ENCODE measurements around the gene ZNF484.
"Not testable (repeated sequence)": the region's sequence is repeated elsewhere in the genome, so short reads cannot be mapped to it uniquely, and the experiment has no call there.

Gene ZNF484

DNA sequence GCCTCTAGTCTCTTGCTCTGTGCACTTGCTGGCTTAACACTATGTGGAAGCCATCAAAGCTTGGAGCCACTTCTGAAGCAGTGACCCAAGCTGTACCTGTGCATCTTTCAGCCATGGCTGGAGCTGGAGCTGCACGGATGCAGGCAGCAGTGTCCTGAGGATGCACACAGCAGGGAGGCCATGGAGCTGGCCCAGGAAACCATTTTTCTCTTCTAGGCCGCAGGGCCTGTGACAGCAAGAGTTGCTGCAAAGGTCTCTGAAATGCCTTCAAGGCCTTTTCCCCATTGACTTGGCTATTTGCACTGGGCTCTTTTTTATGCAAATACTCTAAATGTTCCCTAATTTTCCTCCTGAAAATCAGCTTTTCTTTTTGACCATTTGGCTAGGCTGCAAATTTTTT is 12.9 kb upstream of the ZNF484 start:
- Histone ChIP-seq H3K27ac (ENCODE audit: low read depth, low read length) (no peak overlapping the region), H3K9ac (ENCODE audit: low read depth, low read length) (no peak overlapping the region)

DNA sequence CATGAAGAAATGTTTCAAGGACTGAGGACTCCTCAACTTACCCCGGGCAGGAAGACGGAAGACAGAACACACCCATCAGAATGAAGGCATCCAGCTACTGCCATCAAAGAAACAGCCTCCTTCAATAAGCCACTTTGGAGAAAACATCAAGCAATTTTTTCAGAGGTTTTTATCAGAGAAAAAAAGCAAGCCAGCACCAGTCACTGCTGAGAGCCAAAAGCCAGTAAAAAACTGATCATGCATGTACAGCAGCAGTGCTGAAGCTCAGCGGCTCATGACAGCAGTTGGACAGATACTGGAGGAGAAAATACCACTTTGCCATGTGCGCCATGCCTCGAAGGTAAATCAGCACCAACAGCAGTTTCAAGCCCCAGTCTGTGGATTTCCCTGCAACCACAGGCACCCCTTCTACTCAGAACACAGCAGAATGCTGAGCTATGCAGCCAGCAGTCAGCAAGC is 10.1 kb upstream of the ZNF484 start:
- H3K36me3 ChIP-seq (ENCODE audit: control insufficient read depth, insufficient read depth, low read length) = no peaks in the 10 kb centered on the region
- H3K9me3 ChIP-seq (ENCODE audit: control insufficient read depth, insufficient read depth, low read length) = no peaks in the 10 kb centered on the region
- no peak overlapping the region for H3K27ac ChIP-seq (ENCODE audit: low read depth, low read length)
- H3K4me1 ChIP-seq (ENCODE audit: control insufficient read depth, insufficient read depth, low read length) = peaks cover 16% of the 10 kb centered on the region
- no peak overlapping the region for H3K9ac ChIP-seq (ENCODE audit: low read depth, low read length)
- peaks cover 7% of the 10 kb centered on the region; the same call in 1 of the 2 replicates for H3K27me3 ChIP-seq (ENCODE audit: control insufficient read depth, insufficient read depth, low read length)
- no peak overlapping the region for H3K4me3 ChIP-seq (ENCODE audit: low read depth, low read length)

More for the DNA sequence above, 12.9 kb upstream of the ZNF484 start:
- no peaks in the 10 kb centered on the region for H3K36me3 ChIP-seq (ENCODE audit: control insufficient read depth, insufficient read depth, low read length)
- no peaks in the 10 kb centered on the region for H3K9me3 ChIP-seq (ENCODE audit: control insufficient read depth, insufficient read depth, low read length)
- no peaks in the 10 kb centered on the region for H3K27me3 ChIP-seq (ENCODE audit: control insufficient read depth, insufficient read depth, low read length)
- no peak overlapping the region for H3K4me3 ChIP-seq (ENCODE audit: low read depth, low read length)
- peaks cover 13% of the 10 kb centered on the region for H3K4me1 ChIP-seq (ENCODE audit: control insufficient read depth, insufficient read depth, low read length)

DNA sequence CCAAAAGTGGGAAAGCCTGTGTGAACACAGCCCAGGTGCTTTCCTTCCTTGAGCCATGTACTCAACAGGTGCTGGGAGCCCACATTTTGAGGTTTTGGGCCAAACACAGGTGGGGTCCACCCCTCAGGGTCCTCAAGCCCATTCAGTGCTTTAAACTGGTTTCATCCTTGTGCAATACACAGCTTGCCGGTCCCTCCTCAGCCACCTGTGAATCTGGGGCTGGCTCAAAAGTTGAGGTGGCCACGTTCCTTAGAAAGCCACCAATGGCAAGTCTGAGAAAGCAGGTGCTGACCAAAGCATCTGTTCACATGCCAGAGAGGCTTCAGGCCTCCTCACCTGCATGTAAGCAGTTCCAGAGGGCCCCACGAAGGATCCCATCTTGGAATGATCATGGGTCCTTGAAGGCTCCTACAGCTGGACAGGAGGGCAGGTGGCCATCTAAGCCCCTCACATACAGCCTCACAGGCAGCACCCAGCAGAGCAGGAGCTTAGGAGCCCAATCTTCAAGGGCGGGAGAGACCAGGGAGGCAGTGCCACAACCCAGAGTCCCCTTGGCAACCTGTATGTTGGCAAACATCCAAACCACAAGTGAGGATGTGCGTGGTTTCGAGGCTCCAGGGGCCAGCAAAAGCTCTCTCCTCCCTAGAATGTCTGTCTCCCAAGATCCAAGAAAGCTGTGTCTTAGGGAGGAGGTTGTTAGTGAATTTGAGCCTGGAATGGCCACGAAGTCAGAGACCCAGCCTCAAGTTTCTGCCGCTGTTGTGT is 9.2 kb upstream of the ZNF484 start:
- not testable (repeated sequence) for H3K9ac ChIP-seq (ENCODE audit: low read depth, low read length); H3K36me3 ChIP-seq (ENCODE audit: control insufficient read depth, insufficient read depth, low read length); H3K4me3 ChIP-seq (ENCODE audit: low read depth, low read length); H3K27me3 ChIP-seq (ENCODE audit: control insufficient read depth, insufficient read depth, low read length); H3K27ac ChIP-seq (ENCODE audit: low read depth, low read length); H3K9me3 ChIP-seq (ENCODE audit: control insufficient read depth, insufficient read depth, low read length)
- peaks cover 23% of the 10 kb centered on the region for H3K4me1 ChIP-seq (ENCODE audit: control insufficient read depth, insufficient read depth, low read length)

DNA sequence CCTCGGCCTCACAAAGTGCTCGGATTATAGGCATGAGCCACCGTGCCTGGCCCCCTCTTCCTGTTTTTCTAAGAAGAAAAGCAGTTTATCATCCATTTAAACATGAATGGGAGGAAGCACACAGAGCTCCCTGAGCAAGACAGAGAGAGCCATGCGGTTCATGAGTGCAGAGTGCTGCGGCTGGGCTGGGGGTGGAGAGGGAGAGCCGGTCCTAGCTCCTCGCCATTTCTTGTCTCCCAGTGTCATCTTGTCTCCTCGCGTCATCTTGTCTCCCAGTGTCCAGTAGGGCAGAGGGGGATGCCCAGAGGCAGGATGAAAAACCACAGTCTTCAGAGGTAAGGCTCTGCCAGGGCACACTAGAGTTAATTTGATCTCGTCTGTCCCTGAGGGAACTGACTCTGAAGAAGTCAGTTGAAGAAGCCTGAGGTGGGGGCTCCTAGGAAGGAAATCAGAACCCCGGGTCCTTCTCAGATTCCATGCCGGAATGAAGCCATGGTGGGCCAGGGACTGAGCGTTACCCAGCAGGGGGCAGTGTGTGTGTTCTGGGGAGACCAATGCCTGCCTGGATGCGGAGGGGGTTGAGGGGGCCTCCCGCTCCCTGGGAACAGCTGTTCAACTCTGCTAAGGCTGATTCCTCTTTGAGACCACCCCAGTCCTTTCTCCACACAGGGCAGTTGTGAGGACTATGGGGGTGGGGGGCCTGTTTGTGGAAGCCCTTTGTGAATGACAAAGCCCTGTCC is 6.0 kb upstream of the ZNF484 start:
- H3K9ac ChIP-seq (ENCODE audit: low read depth, low read length); H3K36me3 ChIP-seq (ENCODE audit: control insufficient read depth, insufficient read depth, low read length); H3K9me3 ChIP-seq (ENCODE audit: control insufficient read depth, insufficient read depth, low read length): not testable (repeated sequence)

DNA sequence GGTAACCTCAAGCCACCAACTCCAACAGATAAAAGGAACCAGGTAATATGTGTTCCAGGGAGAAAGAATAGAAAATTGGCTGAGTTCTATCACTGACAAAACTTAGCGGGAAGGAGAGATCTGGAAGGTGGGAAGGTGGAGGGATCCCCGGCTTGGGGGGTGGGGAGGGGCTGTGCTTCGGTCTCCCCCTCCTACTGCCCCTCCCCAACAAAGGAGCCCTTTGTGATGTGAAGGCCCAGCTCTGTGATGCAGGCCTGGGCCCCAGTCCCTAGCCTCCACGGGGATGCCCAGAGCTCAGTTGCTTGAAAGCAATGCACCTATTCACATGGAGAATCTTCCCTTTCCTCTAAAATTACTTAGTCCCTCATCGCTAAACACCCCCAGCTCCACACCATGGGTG is 4.4 kb upstream of the ZNF484 start:
- peaks cover 7% of the 10 kb centered on the region; the same call in 1 of the 2 replicates for H3K27me3 ChIP-seq (ENCODE audit: control insufficient read depth, insufficient read depth, low read length)
- H3K27ac ChIP-seq (ENCODE audit: low read depth, low read length) = peak overlapping the region; percentile 7
- H3K9ac ChIP-seq (ENCODE audit: low read depth, low read length) = no peak overlapping the region
- peaks cover 16% of the 10 kb centered on the region for H3K4me1 ChIP-seq (ENCODE audit: control insufficient read depth, insufficient read depth, low read length)
- H3K9me3 ChIP-seq (ENCODE audit: control insufficient read depth, insufficient read depth, low read length) = no peaks in the 10 kb centered on the region
- H3K4me3 ChIP-seq (ENCODE audit: low read depth, low read length) = no peak overlapping the region
- no peaks in the 10 kb centered on the region for H3K36me3 ChIP-seq (ENCODE audit: control insufficient read depth, insufficient read depth, low read length)

More for the DNA sequence above, 6.0 kb upstream of the ZNF484 start:
- not testable (repeated sequence) for H3K27me3 ChIP-seq (ENCODE audit: control insufficient read depth, insufficient read depth, low read length); H3K4me3 ChIP-seq (ENCODE audit: low read depth, low read length); H3K27ac ChIP-seq (ENCODE audit: low read depth, low read length)
- peaks cover 11% of the 10 kb centered on the region for H3K4me1 ChIP-seq (ENCODE audit: control insufficient read depth, insufficient read depth, low read length)

DNA sequence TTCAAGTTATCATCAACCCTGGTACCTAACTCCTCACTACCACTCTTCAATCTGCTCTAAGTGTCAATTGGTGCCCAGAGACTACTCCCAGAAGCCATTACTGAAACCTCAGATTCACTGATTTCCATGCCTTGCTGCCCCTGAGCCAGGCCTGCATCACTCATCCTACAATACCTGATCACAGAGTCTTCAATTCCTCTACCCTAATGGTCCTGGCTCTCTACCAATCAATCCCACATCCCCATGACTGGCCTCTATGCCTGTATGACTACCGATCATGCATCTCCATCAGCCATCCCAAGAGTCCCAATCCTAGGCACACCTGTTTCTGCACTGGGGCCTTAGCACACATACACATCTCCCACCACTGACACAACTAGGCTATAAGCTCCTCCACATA is 2.5 kb downstream of the ZNF484 start:
- Histone ChIP-seq H3K9ac (ENCODE audit: low read depth, low read length) (no peak overlapping the region), H3K36me3 (ENCODE audit: control insufficient read depth, insufficient read depth, low read length) (peaks cover 9% of the 10 kb centered on the region; the same call in 1 of the 2 replicates), H3K4me1 (ENCODE audit: control insufficient read depth, insufficient read depth, low read length) (peaks cover 21% of the 10 kb centered on the region), H3K9me3 (ENCODE audit: control insufficient read depth, insufficient read depth, low read length) (no peaks in the 10 kb centered on the region), H3K27me3 (ENCODE audit: control insufficient read depth, insufficient read depth, low read length) (no peaks in the 10 kb centered on the region), H3K27ac (ENCODE audit: low read depth, low read length) (no peak overlapping the region), H3K4me3 (ENCODE audit: low read depth, low read length) (no peak overlapping the region)

DNA sequence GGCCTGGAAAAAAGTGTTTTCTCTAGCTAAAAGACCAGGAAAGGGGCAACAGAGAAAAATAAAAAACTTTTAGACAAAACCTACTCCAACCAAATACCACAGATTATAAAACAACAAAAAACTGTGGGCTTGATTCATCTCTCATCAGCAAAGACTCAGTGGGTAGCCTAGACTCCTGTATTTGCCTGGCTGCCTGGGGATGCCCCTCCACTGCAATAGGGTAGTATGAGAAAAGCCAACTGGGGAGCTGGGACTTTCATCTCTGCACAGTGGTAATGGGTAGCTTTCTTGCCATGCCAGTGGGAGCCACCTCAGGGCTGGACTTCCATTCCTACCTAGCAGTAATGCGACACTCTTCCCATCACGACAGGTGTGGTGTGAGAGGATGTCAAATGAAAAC is 7.5 kb downstream of the ZNF484 start:
- H3K4me1 ChIP-seq (ENCODE audit: control insufficient read depth, insufficient read depth, low read length) = peaks cover 15% of the 10 kb centered on the region
- no peak overlapping the region for H3K4me3 ChIP-seq (ENCODE audit: low read depth, low read length)
- no peaks in the 10 kb centered on the region for H3K9me3 ChIP-seq (ENCODE audit: control insufficient read depth, insufficient read depth, low read length)
- H3K27ac ChIP-seq (ENCODE audit: low read depth, low read length) = no peak overlapping the region
- peaks cover 16% of the 10 kb centered on the region for H3K36me3 ChIP-seq (ENCODE audit: control insufficient read depth, insufficient read depth, low read length)
- no peak overlapping the region for H3K9ac ChIP-seq (ENCODE audit: low read depth, low read length)
- H3K27me3 ChIP-seq (ENCODE audit: control insufficient read depth, insufficient read depth, low read length) = no peaks in the 10 kb centered on the region

DNA sequence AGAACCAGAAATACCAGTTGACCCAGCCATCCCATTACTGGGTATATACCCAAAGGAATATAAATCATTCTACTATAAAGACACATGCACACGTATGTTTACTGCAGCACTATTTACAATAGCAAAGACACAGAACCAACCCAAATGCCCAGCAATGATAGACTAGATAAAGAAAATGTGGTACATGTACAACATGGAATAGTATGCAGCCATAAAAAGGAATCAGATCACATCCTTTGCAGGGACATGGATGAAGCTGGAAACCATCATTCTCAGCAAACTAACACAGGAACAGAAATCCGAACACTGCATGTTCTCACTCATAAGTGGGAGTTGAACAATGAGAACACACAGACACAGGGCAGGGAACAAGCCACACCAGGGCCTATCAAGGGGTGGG is 11.2 kb downstream of the ZNF484 start:
- not testable (repeated sequence) for H3K9me3 ChIP-seq (ENCODE audit: control insufficient read depth, insufficient read depth, low read length); H3K9ac ChIP-seq (ENCODE audit: low read depth, low read length); H3K27ac ChIP-seq (ENCODE audit: low read depth, low read length); H3K4me3 ChIP-seq (ENCODE audit: low read depth, low read length); H3K27me3 ChIP-seq (ENCODE audit: control insufficient read depth, insufficient read depth, low read length); H3K4me1 ChIP-seq (ENCODE audit: control insufficient read depth, insufficient read depth, low read length)
- peaks cover 13% of the 10 kb centered on the region for H3K36me3 ChIP-seq (ENCODE audit: control insufficient read depth, insufficient read depth, low read length)

DNA sequence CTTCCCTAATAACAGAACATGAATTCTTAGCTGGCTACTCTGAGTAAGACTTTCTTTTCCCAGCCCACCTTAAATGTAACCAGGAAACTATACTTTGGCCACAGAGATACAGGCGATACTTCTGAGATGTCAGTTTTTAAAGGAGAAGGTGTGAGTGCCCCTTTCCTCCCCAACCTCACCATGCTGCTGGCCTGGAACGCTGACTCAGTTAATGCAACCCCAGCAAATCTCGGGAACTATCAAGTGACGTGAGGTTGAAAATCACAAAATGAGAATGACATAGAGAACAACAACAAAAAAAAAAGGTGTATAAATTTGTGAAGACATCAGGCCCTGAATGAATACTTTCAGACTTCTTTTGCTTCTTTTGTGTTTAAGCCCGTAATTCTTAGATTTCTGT is 13.7 kb downstream of the ZNF484 start:
- peaks cover 5% of the 10 kb centered on the region; the same call in 1 of the 2 replicates for H3K4me1 ChIP-seq (ENCODE audit: control insufficient read depth, insufficient read depth, low read length)

DNA sequence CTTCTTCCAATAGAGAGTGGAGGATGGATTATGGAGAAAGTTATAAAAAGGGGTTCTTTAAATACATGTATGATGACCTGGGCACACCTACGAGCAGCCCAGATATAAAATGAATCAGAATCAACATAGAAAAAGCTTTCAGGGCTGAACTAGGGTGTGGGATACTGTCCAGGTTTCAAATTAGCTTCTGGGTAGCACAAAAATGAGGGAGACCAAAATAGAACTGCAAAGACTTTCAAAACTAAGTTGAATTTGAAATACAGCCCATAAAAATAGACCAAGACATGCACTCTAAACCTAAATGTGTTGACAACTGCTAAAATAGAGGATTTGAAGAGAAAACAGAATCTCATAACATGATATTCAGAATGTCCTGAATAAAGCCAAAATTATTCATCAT is 17.0 kb downstream of the ZNF484 start:
- no peaks in the 10 kb centered on the region for H3K27me3 ChIP-seq (ENCODE audit: control insufficient read depth, insufficient read depth, low read length)
- no peaks in the 10 kb centered on the region for H3K9me3 ChIP-seq (ENCODE audit: control insufficient read depth, insufficient read depth, low read length)
- H3K27ac ChIP-seq (ENCODE audit: low read depth, low read length) = no peak overlapping the region
- peaks cover 10% of the 10 kb centered on the region for H3K36me3 ChIP-seq (ENCODE audit: control insufficient read depth, insufficient read depth, low read length)
- H3K4me1 ChIP-seq (ENCODE audit: control insufficient read depth, insufficient read depth, low read length) = no peaks in the 10 kb centered on the region
- H3K4me3 ChIP-seq (ENCODE audit: low read depth, low read length) = no peak overlapping the region
- H3K9ac ChIP-seq (ENCODE audit: low read depth, low read length) = no peak overlapping the region

More for the DNA sequence above, 13.7 kb downstream of the ZNF484 start:
- H3K4me3 ChIP-seq (ENCODE audit: low read depth, low read length) = no peak overlapping the region
- H3K36me3 ChIP-seq (ENCODE audit: control insufficient read depth, insufficient read depth, low read length) = peaks cover 13% of the 10 kb centered on the region
- H3K27me3 ChIP-seq (ENCODE audit: control insufficient read depth, insufficient read depth, low read length) = no peaks in the 10 kb centered on the region
- no peak overlapping the region for H3K27ac ChIP-seq (ENCODE audit: low read depth, low read length)
- no peak overlapping the region for H3K9ac ChIP-seq (ENCODE audit: low read depth, low read length)
- no peaks in the 10 kb centered on the region for H3K9me3 ChIP-seq (ENCODE audit: control insufficient read depth, insufficient read depth, low read length)

DNA sequence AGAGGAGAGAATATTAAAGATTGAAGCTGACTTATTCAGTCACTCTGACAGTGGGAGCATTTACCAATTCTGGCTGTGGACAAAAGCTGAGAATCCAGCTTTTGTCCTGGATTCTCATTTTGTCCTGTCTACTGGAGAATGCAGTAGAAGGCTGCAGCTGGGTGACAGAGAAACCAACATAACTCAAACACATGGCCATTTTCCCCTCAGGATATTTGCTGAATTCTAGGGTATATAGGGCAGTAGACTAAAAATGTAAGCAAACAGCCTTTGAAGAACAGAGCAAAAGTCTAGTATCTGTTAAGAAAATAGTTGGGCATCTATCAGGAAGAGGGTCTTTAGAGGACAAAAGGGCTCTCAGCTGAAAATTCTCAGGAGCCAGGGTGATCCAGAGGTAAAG is 20.6 kb downstream of the ZNF484 start:
- Histone ChIP-seq H3K4me3 (ENCODE audit: low read depth, low read length) (no peak overlapping the region), H3K4me1 (ENCODE audit: control insufficient read depth, insufficient read depth, low read length) (no peaks in the 10 kb centered on the region), H3K27ac (ENCODE audit: low read depth, low read length) (no peak overlapping the region), H3K36me3 (ENCODE audit: control insufficient read depth, insufficient read depth, low read length) (peaks cover 40% of the 10 kb centered on the region), H3K27me3 (ENCODE audit: control insufficient read depth, insufficient read depth, low read length) (no peaks in the 10 kb centered on the region), H3K9ac (ENCODE audit: low read depth, low read length) (no peak overlapping the region), H3K9me3 (ENCODE audit: control insufficient read depth, insufficient read depth, low read length) (no peaks in the 10 kb centered on the region)

Data from HUES48 (cell line).